BLaER1 treated with 17β-estradiol and CSF1 and Interleukin-3, amounts not matched to agents 10 nM and 100 nM (cell line): ENCODE measurements around the gene FGF6.
"Not testable (repeated sequence)": the region's sequence is repeated elsewhere in the genome, so short reads cannot be mapped to it uniquely, and the experiment has no call there.

Experiments used
- H3K27ac ChIP-seq, 11 experiments: shearing (Covaris generic); formaldehyde crosslinking; 2 replicates each; pipeline ENCODE4 v1.8.1; 2022
- H3K27me3 ChIP-seq, 11 experiments: shearing (Covaris generic); formaldehyde crosslinking; 2 replicates each; pipeline ENCODE4 v1.8.1; 2022
- H3K36me3 ChIP-seq, 11 experiments: shearing (Covaris generic); formaldehyde crosslinking; 2 replicates each; pipeline ENCODE4 v1.8.1; 2022
- H3K4me1 ChIP-seq, 10 experiments: shearing (Covaris generic); formaldehyde crosslinking; 2 replicates each; pipeline ENCODE4 v1.8.1; 2022
- H3K4me2 ChIP-seq, 11 experiments: shearing (Covaris generic); formaldehyde crosslinking; 2 replicates each; pipeline ENCODE4 v1.8.1; 2022
- H3K4me3 ChIP-seq, 10 experiments: shearing (Covaris generic); formaldehyde crosslinking; 2 replicates each; pipeline ENCODE4 v1.8.1; 2022
- H3K9ac ChIP-seq, 11 experiments: shearing (Covaris generic); formaldehyde crosslinking; 2 replicates each; pipeline ENCODE4 v1.8.1; 2022
- H3K9me3 ChIP-seq, 11 experiments: shearing (Covaris generic); formaldehyde crosslinking; replicated peaks in 1 of 11; 2 replicates each; pipeline ENCODE4 v1.8.1; 2022
- H4K20me1 ChIP-seq, 11 experiments: shearing (Covaris generic); formaldehyde crosslinking; 2 replicates each; pipeline ENCODE4 v1.8.1; 2022
- Cebpa-rat ChIP-seq, 11 experiments: shearing (Covaris generic); IDR thresholded peaks; 2 replicates each; pipeline ENCODE4 v1.8.1; 2022

The FGF6 gene

DNA sequence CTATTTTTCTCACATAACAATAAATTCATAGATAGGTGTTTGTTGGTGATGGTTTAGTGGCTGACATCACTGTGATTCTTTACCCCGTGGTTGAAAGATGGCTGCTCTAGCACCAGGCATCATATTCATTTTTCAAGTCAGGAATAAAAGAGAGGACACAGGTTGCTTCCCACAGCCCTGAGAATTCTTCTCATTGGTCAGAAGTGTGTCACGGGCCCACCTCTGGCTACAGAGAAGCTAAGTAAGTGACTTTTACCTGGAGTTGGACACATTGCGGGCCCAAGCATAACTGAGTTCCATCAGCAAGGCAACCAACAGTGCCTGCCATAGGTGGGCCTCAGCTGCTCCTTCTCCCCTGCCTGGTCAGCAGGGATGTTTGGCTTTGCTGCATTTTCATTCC is 38.5 kb downstream of the FGF6 start:
- no peaks in the 10 kb centered on the region for H3K4me1 ChIP-seq
- H4K20me1 ChIP-seq = no peaks in the 10 kb centered on the region
- no peak overlapping the region for H3K9ac ChIP-seq
- H3K4me2 ChIP-seq = no peak overlapping the region
- H3K4me3 ChIP-seq = no peak overlapping the region
- no peak for TF ChIP-seq Cebpa-rat (IDR thresholded peaks at IDR 0.05)
- H3K36me3 ChIP-seq = no peaks in the 10 kb centered on the region
- H3K27ac ChIP-seq = no peak overlapping the region
- H3K27me3 ChIP-seq = no peaks in the 10 kb centered on the region
- H3K9me3 ChIP-seq = peaks cover 10 to 35% (median 19%) of the 10 kb centered on the region in 11 experiments

- H3K27me3 ChIP-seq, H3K4me2 ChIP-seq, H3K27ac ChIP-seq, H3K9ac ChIP-seq, H3K4me3 ChIP-seq, H3K36me3 ChIP-seq, H4K20me1 ChIP-seq, H3K4me1 ChIP-seq: not testable (repeated sequence)
- H3K9me3 ChIP-seq = peaks cover 10 to 35% (median 19%) of the 10 kb centered on the region in 11 experiments
Observed at GRCh38 chr12:4404877-4405637, 40.6 kb downstream of the FGF6 start.

- peaks cover 10 to 35% (median 19%) of the 10 kb centered on the region in 11 experiments for H3K9me3 ChIP-seq
- no peaks in the 10 kb centered on the region for H3K4me1 ChIP-seq
- no peak overlapping the region for H3K4me2 ChIP-seq
- H3K4me3 ChIP-seq = no peak overlapping the region
- H4K20me1 ChIP-seq = no peaks in the 10 kb centered on the region
- no peak for TF ChIP-seq Cebpa-rat (IDR thresholded peaks at IDR 0.05)
- no peaks in the 10 kb centered on the region for H3K27me3 ChIP-seq
- no peak overlapping the region for H3K27ac ChIP-seq
- no peak overlapping the region for H3K9ac ChIP-seq
- no peaks in the 10 kb centered on the region for H3K36me3 ChIP-seq
Observed at GRCh38 chr12:4402996-4403395, 42.6 kb downstream of the FGF6 start.

DNA sequence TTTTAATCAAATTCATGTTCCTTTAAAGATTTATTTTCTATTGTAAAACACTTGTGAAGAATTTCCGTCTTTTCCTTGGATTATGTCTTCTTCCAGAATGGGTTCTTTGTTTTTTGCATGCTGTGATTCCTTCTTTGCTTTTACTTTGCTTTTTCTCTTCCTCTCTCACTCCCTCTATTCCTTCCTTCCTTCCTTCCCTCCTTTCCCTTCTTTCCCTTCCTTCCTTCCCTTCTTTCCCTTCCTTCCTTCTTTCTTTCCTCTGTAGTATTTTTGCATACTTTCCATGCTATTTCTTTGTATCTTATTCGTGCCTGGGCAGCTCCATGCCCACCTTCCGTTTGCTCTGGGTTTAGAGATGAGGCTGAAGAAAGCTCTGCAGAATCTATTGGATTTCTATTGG is 44.5 kb downstream of the FGF6 start:
- TF ChIP-seq Cebpa-rat (IDR thresholded peaks at IDR 0.05) = no peak
- Histone ChIP-seq H3K9ac (no peak overlapping the region), H3K4me2 (no peak overlapping the region)

GRCh38 chr12:4395818-4396217 is 49.8 kb downstream of the FGF6 start:
- H3K27me3 ChIP-seq = no peaks in the 10 kb centered on the region
- H3K4me3 ChIP-seq = no peak overlapping the region
- H3K36me3 ChIP-seq = no peaks in the 10 kb centered on the region
- no peak overlapping the region for H3K4me2 ChIP-seq
- no peak overlapping the region for H3K27ac ChIP-seq
- no peak overlapping the region for H3K9ac ChIP-seq
- TF ChIP-seq Cebpa-rat (IDR thresholded peaks at IDR 0.05) = no peak
- no peaks in the 10 kb centered on the region for H3K9me3 ChIP-seq
- no peaks in the 10 kb centered on the region for H4K20me1 ChIP-seq
- peaks cover 14 to 34% (median 24%) of the 10 kb centered on the region in 10 experiments for H3K4me1 ChIP-seq

More for the DNA sequence above, 44.5 kb downstream of the FGF6 start:
- Histone ChIP-seq H3K36me3 (no peaks in the 10 kb centered on the region), H3K4me3 (no peak overlapping the region), H3K4me1 (no peaks in the 10 kb centered on the region), H3K27ac (no peak overlapping the region), H4K20me1 (no peaks in the 10 kb centered on the region), H3K27me3 (no peaks in the 10 kb centered on the region), H3K9me3 (peaks cover 10 to 35% (median 19%) of the 10 kb centered on the region in 11 experiments)

- peak overlapping the region; percentile 68 to 94 (median 85); a peak in 21 of 22 replicates for H3K4me2 ChIP-seq
- peaks cover 14 to 53% (median 39%) of the 10 kb centered on the region in 10 experiments for H3K4me1 ChIP-seq
- no peak for TF ChIP-seq Cebpa-rat (IDR thresholded peaks at IDR 0.05)
- H3K27me3 ChIP-seq = no peaks in the 10 kb centered on the region
- H3K27ac ChIP-seq = peak overlapping the region in 9 of 11 experiments; percentile 52 to 78 (median 74); a peak in 15 of 22 replicates
- peak overlapping the region in 6 of 11 experiments; percentile 56 to 72 (median 70); a peak in 7 of 22 replicates for H3K9ac ChIP-seq
- peak overlapping the region in 1 of 10 experiments; percentile 57; a peak in 2 of 20 replicates for H3K4me3 ChIP-seq
- H3K9me3 ChIP-seq = no peaks in the 10 kb centered on the region
- no peaks in the 10 kb centered on the region for H3K36me3 ChIP-seq
- no peaks in the 10 kb centered on the region for H4K20me1 ChIP-seq
Observed at GRCh38 chr12:4393211-4393610, 52.4 kb downstream of the FGF6 start.

DNA sequence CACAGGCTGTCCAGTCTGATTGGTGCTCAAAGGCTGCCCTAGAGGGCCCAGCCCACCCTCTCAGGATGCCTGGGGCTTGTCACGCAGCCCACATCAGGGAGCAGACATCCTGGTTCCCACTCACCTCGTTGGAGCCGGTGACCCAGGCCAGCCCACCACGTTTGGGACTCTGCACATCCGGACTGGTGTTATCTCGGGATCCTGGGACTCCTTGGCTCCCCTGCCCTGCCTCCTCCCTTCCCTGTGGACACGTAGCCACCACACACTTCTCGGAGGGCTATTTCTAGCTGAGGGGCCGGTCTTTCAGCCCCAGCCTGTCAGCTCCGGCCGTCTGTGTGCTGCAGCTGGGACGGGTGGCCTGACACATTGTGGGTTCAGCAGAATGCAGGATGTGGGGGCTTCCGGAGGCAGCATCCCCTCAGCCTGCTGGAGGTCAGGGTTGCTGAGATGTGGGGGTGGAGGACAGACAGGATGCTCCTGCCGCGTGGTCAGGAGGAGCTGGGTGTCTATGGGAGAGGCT is 53.3 kb downstream of the FGF6 start:
- Histone ChIP-seq H3K36me3 (no peaks in the 10 kb centered on the region), H3K4me2 (peak overlapping the region; percentile 68 to 94 (median 85)), H3K27ac (peak overlapping the region in 9 of 11 experiments; percentile 52 to 78 (median 74); a peak in 17 of 22 replicates), H3K9ac (peak overlapping the region in 9 of 11 experiments; percentile 36 to 72 (median 69); a peak in 17 of 22 replicates), H3K4me1 (peaks cover 14 to 53% (median 39%) of the 10 kb centered on the region in 10 experiments), H3K9me3 (no peaks in the 10 kb centered on the region), H3K27me3 (no peaks in the 10 kb centered on the region), H4K20me1 (no peaks in the 10 kb centered on the region), H3K4me3 (peak overlapping the region in 8 of 10 experiments; percentile 9 to 57 (median 39); a peak in 10 of 20 replicates)
- no peak for TF ChIP-seq Cebpa-rat (IDR thresholded peaks at IDR 0.05)

DNA sequence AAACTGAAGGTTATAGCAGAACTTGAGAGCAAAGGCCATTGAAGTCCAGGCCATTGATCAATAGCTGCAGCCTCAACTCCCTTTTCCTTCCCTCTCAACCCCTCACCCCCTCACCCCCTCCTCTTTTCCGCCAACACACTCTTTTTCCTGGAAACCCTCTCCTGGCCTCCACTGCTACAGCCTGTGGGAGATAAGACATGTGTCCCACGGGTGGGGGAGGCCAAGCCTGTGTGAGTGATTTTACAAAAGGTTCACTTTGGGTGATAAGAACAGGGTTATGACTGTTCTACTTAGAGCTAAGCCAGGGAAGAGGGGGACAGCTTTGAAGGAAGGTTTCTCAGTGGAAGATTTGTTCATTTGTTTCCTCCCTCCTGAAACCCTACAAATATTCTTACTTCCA is 57.0 kb downstream of the FGF6 start:
- H3K27ac ChIP-seq = no peak overlapping the region; a peak in 1 of 22 replicates
- peak overlapping the region in 2 of 11 experiments; percentile 10 to 12; a peak in 2 of 22 replicates for H3K4me2 ChIP-seq
- H3K36me3 ChIP-seq = no peaks in the 10 kb centered on the region
- no peaks in the 10 kb centered on the region for H3K9me3 ChIP-seq
- no peak for TF ChIP-seq Cebpa-rat (IDR thresholded peaks at IDR 0.05)
- H4K20me1 ChIP-seq = no peaks in the 10 kb centered on the region
- no peak overlapping the region for H3K4me3 ChIP-seq
- H3K27me3 ChIP-seq = no peaks in the 10 kb centered on the region
- peaks cover 14 to 51% (median 40%) of the 10 kb centered on the region in 10 experiments for H3K4me1 ChIP-seq
- no peak overlapping the region for H3K9ac ChIP-seq

GRCh38 chr12:4388032-4388431 is 57.6 kb downstream of the FGF6 start:
- no peak for TF ChIP-seq Cebpa-rat (IDR thresholded peaks at IDR 0.05)
- no peaks in the 10 kb centered on the region for H3K36me3 ChIP-seq

More at GRCh38 chr12:4388032-4388431, 57.6 kb downstream of the FGF6 start:
- Histone ChIP-seq H3K9me3 (no peaks in the 10 kb centered on the region), H3K27ac (no peak overlapping the region), H3K4me2 (no peak overlapping the region), H3K4me3 (no peak overlapping the region), H3K4me1 (peaks cover 10 to 52% (median 38%) of the 10 kb centered on the region in 10 experiments), H3K27me3 (no peaks in the 10 kb centered on the region), H4K20me1 (no peaks in the 10 kb centered on the region), H3K9ac (no peak overlapping the region)
